Measurements from ENCODE around the gene STYX.

DNA sequence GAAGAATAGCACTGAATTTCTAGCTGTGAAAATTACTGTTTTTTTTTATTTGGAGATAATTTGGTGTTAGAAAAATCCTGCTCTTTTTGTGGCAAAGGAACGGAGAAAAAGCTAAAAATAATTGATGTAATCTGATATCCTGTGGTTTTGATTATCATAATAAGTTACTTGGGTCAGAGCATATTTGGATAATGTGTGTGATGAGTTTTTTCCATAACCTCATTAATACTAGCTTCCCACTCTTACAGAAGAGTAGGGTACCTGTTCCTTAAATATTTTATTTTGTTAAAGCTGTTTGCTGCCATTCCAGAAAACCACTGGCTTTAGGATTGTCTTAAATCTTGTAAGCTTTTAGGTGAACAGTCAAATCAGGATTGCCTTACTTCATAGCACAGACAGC lies 18.3 kb upstream of the STYX start:
- TF ChIP-seq EZH2 (IDR thresholded peaks at IDR 0.05; ENCODE audit: low read depth, unreplicated experiment) (no peak), POLR2AphosphoS5 (IDR thresholded peaks at IDR 0.05; ENCODE audit: low read depth) (no peak), JUNB (IDR thresholded peaks at IDR 0.05; ENCODE audit: unreplicated experiment) (no peak), EZH2phosphoT487 (IDR thresholded peaks at IDR 0.05; ENCODE audit: unreplicated experiment) (no peak), STAT1 (IDR thresholded peaks at IDR 0.05; ENCODE audit: unreplicated experiment) (no peak), CREB1 (CRISPR knock-in tag; IDR thresholded peaks at IDR 0.05; ENCODE audit: low read depth) (no peak), NANOG (IDR thresholded peaks at IDR 0.05; ENCODE audit: borderline replicate concordance) (no peak), ZNF331 (CRISPR knock-in tag; IDR thresholded peaks at IDR 0.05; ENCODE audit: low read depth) (no peak)
- TF ChIP-seq, protein P1, sequence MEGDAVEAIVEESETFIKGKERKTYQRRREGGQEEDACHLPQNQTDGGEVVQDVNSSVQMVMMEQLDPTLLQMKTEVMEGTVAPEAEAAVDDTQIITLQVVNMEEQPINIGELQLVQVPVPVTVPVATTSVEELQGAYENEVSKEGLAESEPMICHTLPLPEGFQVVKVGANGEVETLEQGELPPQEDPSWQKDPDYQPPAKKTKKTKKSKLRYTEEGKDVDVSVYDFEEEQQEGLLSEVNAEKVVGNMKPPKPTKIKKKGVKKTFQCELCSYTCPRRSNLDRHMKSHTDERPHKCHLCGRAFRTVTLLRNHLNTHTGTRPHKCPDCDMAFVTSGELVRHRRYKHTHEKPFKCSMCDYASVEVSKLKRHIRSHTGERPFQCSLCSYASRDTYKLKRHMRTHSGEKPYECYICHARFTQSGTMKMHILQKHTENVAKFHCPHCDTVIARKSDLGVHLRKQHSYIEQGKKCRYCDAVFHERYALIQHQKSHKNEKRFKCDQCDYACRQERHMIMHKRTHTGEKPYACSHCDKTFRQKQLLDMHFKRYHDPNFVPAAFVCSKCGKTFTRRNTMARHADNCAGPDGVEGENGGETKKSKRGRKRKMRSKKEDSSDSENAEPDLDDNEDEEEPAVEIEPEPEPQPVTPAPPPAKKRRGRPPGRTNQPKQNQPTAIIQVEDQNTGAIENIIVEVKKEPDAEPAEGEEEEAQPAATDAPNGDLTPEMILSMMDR (conservative IDR thresholded peaks at IDR 0.05; ENCODE audit: low read depth in 2 of 2): no peak
- TF ChIP-seq, protein P2, sequence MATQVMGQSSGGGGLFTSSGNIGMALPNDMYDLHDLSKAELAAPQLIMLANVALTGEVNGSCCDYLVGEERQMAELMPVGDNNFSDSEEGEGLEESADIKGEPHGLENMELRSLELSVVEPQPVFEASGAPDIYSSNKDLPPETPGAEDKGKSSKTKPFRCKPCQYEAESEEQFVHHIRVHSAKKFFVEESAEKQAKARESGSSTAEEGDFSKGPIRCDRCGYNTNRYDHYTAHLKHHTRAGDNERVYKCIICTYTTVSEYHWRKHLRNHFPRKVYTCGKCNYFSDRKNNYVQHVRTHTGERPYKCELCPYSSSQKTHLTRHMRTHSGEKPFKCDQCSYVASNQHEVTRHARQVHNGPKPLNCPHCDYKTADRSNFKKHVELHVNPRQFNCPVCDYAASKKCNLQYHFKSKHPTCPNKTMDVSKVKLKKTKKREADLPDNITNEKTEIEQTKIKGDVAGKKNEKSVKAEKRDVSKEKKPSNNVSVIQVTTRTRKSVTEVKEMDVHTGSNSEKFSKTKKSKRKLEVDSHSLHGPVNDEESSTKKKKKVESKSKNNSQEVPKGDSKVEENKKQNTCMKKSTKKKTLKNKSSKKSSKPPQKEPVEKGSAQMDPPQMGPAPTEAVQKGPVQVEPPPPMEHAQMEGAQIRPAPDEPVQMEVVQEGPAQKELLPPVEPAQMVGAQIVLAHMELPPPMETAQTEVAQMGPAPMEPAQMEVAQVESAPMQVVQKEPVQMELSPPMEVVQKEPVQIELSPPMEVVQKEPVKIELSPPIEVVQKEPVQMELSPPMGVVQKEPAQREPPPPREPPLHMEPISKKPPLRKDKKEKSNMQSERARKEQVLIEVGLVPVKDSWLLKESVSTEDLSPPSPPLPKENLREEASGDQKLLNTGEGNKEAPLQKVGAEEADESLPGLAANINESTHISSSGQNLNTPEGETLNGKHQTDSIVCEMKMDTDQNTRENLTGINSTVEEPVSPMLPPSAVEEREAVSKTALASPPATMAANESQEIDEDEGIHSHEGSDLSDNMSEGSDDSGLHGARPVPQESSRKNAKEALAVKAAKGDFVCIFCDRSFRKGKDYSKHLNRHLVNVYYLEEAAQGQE (IDR thresholded peaks at IDR 0.05; ENCODE audit: unreplicated experiment): no peak
- TF ChIP-seq, protein P3, sequence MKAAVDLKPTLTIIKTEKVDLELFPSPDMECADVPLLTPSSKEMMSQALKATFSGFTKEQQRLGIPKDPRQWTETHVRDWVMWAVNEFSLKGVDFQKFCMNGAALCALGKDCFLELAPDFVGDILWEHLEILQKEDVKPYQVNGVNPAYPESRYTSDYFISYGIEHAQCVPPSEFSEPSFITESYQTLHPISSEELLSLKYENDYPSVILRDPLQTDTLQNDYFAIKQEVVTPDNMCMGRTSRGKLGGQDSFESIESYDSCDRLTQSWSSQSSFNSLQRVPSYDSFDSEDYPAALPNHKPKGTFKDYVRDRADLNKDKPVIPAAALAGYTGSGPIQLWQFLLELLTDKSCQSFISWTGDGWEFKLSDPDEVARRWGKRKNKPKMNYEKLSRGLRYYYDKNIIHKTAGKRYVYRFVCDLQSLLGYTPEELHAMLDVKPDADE (IDR thresholded peaks at IDR 0.05): no peak

Data from GM23338 (cell line).